Measurements from ENCODE around the gene SLC26A1.

The SLC26A1 gene

DNA sequence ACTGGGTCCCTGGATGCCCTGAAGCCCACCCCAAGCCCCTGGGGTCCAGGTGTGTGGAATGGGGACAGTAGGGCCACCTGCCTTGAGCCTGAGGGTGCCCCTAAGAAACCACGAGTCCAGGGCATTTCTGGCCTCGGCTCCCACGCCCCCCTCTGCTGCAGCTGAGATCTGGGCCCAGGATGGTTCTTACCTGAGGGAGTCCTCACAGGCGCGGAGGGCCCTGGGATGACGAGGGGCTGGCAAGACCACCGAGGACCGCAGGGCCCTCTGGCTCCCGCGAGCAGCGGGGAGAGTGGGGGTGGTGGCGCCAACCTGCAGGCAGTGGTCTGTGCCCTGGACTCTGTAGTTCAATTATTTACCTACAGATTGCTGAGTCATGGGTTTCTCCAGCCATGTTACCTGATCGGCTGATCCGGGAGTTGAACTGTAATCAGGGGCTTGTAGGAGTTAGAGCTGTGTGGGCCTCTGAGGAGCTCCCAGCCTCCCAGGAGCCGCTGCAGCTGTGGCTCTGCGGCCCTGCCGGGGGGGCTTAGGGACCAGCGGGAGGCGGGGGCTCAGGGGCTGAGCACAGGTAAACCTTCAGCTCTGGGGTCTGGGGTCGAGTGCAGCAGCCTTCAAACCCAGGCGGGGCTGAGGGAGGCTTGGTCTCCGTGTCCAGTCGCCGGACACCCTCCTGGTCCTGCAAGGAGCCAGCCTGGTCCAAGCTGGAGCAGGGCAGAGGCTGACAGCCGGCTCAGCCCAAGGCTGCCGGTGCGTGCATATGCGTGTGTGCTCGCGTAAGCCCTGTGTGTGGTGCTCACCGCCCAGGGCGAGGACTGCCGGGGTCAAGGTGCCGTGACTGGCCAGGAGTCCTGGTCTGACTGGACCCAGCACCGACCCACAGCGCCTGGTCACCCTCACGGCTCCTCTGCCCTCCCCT lies at the start of gene SLC26A1:
Gene SLC26A1, minus strand, starts transcription at position 294 of the 919 bp plus-strand sequence. CDS start 1,701 bp downstream, outside the sequence.
- DNase-seq = no peak

- no peak for DNase-seq
These were observed 49.3 kb upstream of the SLC26A1 start for GRCh38 chr4:1042352-1043055.

- DNase-seq = no peak
These were observed 48.7 kb upstream of the SLC26A1 start for GRCh38 chr4:1041936-1042330.

- DNase-seq = no peak
These were observed 48.1 kb upstream of the SLC26A1 start for GRCh38 chr4:1041147-1041935.

DNA sequence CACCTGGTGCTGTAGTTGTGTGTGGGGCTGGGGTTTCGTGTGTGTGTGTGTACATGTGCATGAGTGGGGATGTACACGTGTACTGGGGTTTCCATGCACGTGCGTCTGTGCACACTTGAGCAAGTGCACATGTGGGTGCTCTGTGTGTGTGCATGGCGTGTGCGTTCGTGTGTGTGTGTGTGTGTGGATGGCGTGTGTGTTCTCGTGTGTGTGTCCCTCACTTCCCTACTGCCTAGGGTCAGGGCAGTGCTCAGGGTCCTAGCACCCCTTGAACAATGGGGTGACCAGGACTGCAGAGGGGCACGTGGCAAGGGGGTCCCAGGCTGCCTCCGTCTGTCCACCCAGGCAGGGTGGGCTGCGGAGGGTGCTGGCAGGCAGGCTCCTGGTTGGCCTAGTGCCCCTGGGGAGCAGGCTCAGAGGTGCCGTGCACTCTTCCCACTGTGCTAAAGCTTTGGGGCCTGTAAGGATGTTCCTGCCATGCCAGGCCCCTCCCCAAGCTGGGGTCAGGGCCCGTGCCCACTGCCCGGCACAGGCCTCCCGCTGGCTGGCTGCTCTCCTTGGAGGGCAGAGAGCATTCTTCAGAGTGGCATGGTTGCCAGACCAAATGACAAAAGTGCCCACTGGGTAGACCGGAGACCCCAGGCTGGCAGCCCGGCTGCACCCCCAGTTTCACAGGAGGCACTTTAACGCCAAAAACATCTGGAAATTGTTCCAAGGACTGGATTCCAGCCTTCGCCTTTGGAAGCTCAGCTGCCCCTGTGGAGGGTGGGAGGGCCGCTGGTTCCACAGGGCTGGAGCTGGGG lies 47.3 kb upstream of the SLC26A1 start:
- DNase-seq = no peak

GRCh38 chr4:1039493-1040343 lies 46.5 kb upstream of the SLC26A1 start:
- no peak for DNase-seq

DNA sequence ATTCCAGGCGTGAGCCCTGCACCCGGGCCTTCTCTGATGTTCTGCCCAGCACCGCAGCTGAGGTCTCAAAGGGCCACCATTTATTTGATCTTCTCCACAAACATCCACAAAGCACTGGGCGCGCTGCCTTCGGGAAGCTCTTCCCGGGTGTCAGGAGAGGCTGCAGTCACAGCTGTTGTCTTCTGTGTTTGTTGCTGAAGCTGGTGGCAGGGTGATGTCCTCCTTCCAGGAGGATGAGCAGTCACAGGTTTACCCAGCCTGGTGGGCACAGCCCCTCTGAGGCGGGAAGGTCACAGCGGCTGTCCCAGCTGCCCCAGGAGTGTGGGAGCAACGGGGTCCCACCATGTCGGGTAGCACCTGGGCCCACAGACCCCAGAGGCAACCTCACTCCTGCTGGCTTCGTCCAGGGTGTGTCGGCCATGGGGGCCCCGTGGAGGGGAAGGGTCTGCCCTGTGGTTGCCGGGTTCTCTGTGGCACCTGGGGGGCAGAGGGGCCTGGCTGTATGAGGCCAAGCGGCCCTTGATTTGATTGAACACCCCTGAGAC lies 45.8 kb upstream of the SLC26A1 start:
- no peak for DNase-seq

GRCh38 chr4:1036976-1037810 lies 44.0 kb upstream of the SLC26A1 start:
- DNase-seq = no peak

DNA sequence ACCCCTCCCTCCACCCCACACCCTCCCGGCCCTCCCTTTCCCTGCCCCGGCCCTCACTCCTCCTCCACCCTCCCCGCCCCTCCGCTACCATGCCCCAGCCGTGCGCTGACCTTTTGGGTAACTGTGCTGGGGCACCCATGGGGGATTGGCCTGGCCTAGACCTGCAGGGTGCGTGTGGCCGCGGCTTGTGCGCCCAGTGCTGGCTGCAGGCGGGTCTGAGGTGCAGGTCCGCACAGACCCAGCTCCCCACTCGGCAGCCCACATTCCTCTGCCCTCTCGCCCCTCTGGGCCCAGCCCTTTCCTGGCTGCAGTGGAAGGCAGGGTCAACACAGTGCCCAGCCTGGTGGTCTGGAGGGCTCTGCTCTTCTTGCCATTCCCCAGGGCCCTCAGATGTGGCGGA lies 42.9 kb upstream of the SLC26A1 start:
- no peak for DNase-seq

- no peak for DNase-seq
These were observed 42.3 kb upstream of the SLC26A1 start for GRCh38 chr4:1035510-1035909.

DNA sequence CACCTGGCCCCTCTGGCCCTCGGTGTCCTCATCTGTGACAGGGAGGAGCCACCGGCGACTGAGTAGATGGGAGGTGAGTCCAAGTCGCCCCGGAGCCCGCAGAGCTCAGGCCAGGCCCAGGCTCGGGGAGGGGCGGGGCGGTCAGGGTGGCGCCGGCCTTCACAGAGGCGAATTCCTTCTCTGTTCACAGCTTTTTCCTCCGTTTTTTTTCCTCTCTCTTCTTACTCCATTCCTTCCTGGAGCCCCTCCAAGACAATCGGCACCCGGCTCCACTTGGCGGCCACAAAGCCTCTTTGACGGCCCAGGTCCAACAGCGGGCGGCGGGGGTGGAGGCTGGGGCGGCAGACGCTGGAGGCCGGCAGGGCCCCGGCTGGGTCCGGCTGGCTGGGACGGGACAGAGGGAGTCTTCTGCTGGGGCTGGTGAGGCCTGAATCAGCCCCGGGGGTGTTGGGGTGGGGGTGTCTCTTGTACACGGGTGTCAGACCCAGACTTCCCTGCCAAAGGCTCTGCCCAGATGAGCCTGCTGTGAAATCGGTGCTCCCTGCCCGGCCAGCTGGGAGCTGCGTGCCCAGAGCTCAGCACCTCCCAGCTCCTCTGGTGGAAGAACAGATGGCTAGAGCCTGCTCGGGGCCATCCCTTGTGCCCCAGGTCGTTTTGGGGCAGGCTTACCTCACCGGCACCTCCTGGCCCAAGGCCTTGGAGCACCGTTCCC lies 40.8 kb upstream of the SLC26A1 start:
- DNase-seq = no peak

GRCh38 chr4:1032861-1033260 lies 39.7 kb upstream of the SLC26A1 start:
- no peak for DNase-seq

DNA sequence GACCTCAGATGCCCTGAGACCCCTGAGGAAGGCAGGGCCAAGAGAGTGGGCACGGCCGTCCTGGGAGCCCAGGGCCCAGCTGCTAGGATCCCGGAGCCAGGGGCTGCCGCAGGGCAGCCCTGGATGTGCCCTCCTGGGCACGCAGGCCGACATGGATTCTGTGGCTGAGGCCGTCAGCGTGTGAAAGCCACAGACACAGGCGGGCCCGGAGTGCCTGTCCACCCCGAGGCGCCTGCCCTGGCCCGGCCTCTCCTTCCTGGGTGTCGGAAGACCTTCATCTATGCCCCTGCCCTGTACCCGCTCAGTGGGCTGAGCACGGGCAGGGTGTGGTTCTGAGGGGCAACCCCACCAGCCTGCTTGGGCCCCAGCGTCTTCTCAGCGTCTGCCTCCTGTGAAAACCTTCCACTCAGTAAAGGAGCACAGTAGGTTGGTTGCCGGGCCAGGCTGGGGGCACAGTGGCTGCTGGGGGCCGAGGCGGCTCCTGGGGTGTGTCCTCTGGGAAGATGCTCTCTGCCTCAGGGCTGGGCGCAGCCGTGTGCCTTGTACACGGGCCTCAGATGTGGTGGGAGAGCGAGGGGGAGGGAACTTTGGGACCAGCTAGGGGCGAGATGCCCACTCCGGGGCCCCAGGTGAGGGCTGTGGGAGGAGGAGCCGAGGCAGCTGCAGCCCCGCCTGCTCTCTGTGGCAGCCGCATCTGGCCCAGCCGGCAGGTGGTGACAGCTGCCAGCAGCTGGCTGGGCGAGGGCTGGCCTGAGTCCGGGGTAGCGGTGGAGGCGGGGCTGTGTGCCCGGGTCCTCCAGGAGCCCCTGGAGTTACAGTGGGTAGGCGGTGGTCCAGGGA lies 39.0 kb upstream of the SLC26A1 start:
- no peak for DNase-seq

GRCh38 chr4:1031346-1031745 lies 38.1 kb upstream of the SLC26A1 start:
- no peak for DNase-seq

GRCh38 chr4:1030559-1030958 lies 37.4 kb upstream of the SLC26A1 start:
- no peak for DNase-seq

DNA sequence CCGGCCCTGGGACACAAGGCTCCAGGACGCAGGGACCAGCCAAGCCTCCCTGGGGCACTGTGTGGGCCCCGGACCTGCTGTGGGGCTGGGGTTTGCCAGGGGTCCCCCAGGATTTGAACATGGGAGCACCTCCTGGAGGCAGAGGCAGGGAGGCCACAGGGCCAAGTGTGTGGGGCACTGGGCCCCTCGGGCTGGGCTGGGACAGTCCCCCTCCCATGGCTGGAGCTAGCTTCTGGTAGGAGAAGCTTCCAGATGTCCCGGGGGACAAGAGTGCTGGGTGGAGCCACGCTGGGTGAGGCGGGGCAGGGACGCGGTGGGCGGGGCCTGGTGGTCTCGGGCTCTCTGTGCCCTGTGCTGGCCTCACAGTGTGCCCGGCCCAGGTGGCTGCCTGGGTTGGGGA lies 36.8 kb upstream of the SLC26A1 start:
- DNase-seq = no peak

DNA sequence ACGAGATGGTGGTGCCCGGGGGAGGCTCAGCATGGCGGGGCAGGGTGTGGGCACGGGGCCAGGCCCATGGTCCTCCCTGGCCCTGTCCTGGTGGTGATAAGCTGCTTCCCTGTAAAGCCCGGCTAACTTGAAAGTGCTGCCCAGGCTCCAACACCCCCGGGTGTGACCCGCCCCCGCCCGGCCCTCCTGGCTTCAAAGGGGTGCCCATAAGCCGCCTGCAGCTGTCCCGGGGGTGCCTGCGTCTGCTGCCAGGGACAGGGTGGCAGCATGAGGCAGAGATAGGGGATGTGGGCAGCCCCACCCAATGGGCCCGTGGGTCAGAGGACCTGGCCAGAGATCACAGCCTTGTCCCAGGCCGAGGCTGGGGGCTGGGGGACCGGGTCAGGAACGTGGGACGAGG lies 36.3 kb upstream of the SLC26A1 start:
- no peak for DNase-seq

DNA sequence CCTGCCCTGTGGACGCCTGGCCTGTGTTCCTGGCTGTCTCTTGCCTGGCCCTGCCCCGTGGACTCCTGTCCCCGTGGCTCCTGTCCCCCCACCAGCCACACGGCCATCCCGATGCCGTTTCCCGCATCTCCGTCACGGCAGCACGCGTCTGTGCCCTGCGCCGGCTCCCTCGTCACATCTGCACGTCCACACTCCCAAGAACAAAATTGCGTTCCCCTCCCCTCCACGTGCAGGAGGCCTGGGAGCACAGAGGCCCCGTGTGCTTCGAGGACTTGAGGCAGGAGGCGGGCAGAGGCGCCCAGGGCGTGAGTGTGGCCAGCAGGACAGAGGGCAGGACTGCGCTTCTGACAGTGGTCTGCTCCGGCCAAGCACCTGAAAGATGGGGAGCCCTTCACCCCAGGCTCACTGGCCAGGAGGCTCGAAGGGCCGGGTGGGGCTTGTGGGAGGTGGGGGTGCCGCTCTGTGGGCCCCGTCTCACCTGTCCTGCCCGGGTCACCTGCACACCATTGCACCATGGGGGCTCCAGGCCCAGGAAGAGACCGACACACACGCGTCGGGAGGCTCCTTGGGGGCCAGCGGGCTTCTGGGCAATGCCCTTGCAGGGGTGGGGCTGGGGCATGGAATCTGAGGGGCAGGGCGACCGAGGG lies 35.5 kb upstream of the SLC26A1 start:
- no peak for DNase-seq

All from NCI-H1436 treated with DMSO at 0.1 percent for 48 hours (cell line).